ENCODE measurements around the gene RAE1. TPM values are rescaled to one million over a fixed set of nuclear protein-coding genes. Genes with fewer than 3 reads are reported as not detected.

Gene RAE1
- total and polyA plus RNA-seq, 2 donors (not counting 1 experiment from before 2014, with no cell fraction given) = 27.2 to 39.4 TPM

DNA sequence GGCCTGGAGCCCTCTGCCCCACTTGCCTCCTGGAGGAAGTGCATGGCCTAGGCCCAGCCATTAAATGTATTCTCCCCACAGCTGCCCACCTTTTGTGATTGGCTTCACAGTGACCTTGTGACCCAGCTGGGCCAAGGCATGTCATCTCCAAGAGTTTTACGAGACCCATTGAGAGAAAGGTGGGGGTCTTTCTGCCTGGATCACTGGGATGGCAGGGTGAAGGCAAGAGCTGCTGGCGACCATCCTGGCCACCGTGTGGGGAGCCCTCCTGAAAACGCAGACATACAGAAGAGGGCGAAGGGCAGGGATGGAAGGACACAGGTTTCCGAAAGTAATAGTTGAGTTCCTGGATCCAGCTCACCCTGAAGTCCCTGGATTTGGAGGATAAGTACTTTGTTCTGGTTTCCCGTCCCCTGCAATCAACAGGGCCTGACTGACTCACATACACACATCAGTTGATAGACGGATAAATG, 33.7 kb upstream of the RAE1 start:
- H3K79me2 ChIP-seq (ENCODE audit: control insufficient read depth, insufficient read depth, low read length) = no peaks in the 10 kb centered on the region
- H3K4me2 ChIP-seq (ENCODE audit: extremely low read depth, insufficient read depth, low read length) = no peak overlapping the region
- no peak overlapping the region for H3K4me3 ChIP-seq (replicated peaks in 1 of 4; ENCODE audit: control extremely low read depth in 1 of 4, insufficient read depth in 1 of 4, low read depth in 3 of 4, low read length in 4 of 4)
- no peaks in the 10 kb centered on the region for H4K20me1 ChIP-seq (ENCODE audit: control insufficient read depth, extremely low read depth, insufficient read depth, low read length)
- H3K36me3 ChIP-seq (ENCODE audit: control insufficient read depth, insufficient read depth, low read length) = no peaks in the 10 kb centered on the region
- no peaks in the 10 kb centered on the region for H3K27me3 ChIP-seq (ENCODE audit: control insufficient read depth, insufficient read depth, low read length)
- no peak overlapping the region for H3K27ac ChIP-seq (ENCODE audit: insufficient read depth, low read length)
- TF ChIP-seq, protein P1, sequence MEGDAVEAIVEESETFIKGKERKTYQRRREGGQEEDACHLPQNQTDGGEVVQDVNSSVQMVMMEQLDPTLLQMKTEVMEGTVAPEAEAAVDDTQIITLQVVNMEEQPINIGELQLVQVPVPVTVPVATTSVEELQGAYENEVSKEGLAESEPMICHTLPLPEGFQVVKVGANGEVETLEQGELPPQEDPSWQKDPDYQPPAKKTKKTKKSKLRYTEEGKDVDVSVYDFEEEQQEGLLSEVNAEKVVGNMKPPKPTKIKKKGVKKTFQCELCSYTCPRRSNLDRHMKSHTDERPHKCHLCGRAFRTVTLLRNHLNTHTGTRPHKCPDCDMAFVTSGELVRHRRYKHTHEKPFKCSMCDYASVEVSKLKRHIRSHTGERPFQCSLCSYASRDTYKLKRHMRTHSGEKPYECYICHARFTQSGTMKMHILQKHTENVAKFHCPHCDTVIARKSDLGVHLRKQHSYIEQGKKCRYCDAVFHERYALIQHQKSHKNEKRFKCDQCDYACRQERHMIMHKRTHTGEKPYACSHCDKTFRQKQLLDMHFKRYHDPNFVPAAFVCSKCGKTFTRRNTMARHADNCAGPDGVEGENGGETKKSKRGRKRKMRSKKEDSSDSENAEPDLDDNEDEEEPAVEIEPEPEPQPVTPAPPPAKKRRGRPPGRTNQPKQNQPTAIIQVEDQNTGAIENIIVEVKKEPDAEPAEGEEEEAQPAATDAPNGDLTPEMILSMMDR (conservative IDR thresholded peaks at IDR 0.05 in 1 of 2, IDR thresholded peaks at IDR 0.05 in 1 of 2; ENCODE audit: low read depth in 1 of 2, low read length in 2 of 2) = no peak
- no peak for TF ChIP-seq EZH2 (IDR thresholded peaks at IDR 0.05; ENCODE audit: low read length, missing control alignments)
- no peak overlapping the region for H2AFZ ChIP-seq (ENCODE audit: low read length)
- no peak overlapping the region for H3K9ac ChIP-seq (ENCODE audit: insufficient read depth, low read length)
- DNase-seq (ENCODE audit: low read depth in 2 of 2) = no peak
- H3K9me3 ChIP-seq (ENCODE audit: control insufficient read depth, insufficient read depth, low read depth, low read length) = no peaks in the 10 kb centered on the region
- H3K4me1 ChIP-seq (ENCODE audit: control insufficient read depth, extremely low read depth, insufficient read depth, low read length) = no peaks in the 10 kb centered on the region

DNA sequence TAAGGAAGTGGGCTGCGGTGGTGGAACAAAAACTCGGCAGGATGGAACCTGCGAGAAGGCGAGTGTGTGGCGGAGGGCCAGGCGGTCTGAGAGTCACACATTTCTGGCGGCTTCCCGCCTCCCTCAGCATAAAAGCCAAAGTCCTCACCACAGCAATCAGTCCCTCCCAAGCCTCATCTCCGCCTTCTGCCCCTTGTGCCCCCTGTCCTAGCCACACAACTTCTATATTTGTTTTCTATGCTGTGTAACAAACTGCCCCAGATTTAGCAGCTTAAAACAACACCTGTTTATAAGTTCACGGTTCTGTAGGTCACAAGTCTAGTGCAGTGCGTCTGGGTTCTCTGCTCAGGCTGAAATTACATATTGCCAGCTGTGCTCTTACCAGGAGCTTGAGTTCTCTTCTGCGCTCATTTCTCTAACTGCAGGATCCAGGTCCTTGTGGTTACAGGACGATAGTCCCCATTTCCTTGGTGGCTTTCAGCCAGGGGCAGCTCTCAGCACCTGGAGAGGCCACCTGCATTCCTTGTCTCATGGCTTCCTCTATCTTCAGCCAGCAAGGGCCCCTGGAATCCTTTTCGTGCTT, 33.2 kb upstream of the RAE1 start:
- Histone ChIP-seq H3K4me1 (ENCODE audit: control insufficient read depth, extremely low read depth, insufficient read depth, low read length) (no peaks in the 10 kb centered on the region), H3K27ac (ENCODE audit: insufficient read depth, low read length) (no peak overlapping the region), H3K27me3 (ENCODE audit: control insufficient read depth, insufficient read depth, low read length) (no peaks in the 10 kb centered on the region), H3K4me3 (replicated peaks in 1 of 4; ENCODE audit: control extremely low read depth in 1 of 4, insufficient read depth in 1 of 4, low read depth in 3 of 4, low read length in 4 of 4) (no peak overlapping the region), H3K36me3 (ENCODE audit: control insufficient read depth, insufficient read depth, low read length) (no peaks in the 10 kb centered on the region), H3K79me2 (ENCODE audit: control insufficient read depth, insufficient read depth, low read length) (no peaks in the 10 kb centered on the region), H3K4me2 (ENCODE audit: extremely low read depth, insufficient read depth, low read length) (no peak overlapping the region), H2AFZ (ENCODE audit: low read length) (no peak overlapping the region), H3K9ac (ENCODE audit: insufficient read depth, low read length) (no peak overlapping the region), H3K9me3 (ENCODE audit: control insufficient read depth, insufficient read depth, low read depth, low read length) (no peaks in the 10 kb centered on the region), H4K20me1 (ENCODE audit: control insufficient read depth, extremely low read depth, insufficient read depth, low read length) (no peaks in the 10 kb centered on the region)
- TF ChIP-seq, protein P1 (conservative IDR thresholded peaks at IDR 0.05 in 1 of 2, IDR thresholded peaks at IDR 0.05 in 1 of 2; ENCODE audit: low read depth in 1 of 2, low read length in 2 of 2) = no peak
- TF ChIP-seq EZH2 (IDR thresholded peaks at IDR 0.05; ENCODE audit: low read length, missing control alignments) = no peak
- DNase-seq (ENCODE audit: low read depth in 2 of 2) = no peak

DNA sequence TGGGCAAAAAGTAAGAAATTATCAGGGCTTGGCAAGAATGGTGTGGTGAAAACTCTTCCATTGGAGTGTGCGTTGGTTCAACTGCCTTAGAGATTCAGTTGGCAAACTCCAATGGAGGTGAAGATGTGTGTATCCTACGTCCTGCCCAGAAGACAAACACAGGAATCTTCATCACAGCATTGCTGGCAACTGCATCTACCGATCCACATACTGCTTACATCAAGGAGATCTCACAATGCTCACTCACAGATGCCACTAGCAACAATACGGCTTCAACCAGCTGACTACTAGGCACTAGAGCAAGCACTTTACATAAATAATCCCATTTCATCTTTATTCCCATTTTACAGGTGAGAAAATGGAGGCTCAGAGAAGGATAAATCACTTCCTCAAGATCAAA, 31.5 kb upstream of the RAE1 start:
- Histone ChIP-seq H3K79me2 (ENCODE audit: control insufficient read depth, insufficient read depth, low read length) (no peaks in the 10 kb centered on the region), H3K4me1 (ENCODE audit: control insufficient read depth, extremely low read depth, insufficient read depth, low read length) (no peaks in the 10 kb centered on the region), H3K4me2 (ENCODE audit: extremely low read depth, insufficient read depth, low read length) (no peak overlapping the region), H3K9ac (ENCODE audit: insufficient read depth, low read length) (no peak overlapping the region), H3K27me3 (ENCODE audit: control insufficient read depth, insufficient read depth, low read length) (no peaks in the 10 kb centered on the region), H3K27ac (ENCODE audit: insufficient read depth, low read length) (no peak overlapping the region), H2AFZ (ENCODE audit: low read length) (no peak overlapping the region), H3K9me3 (ENCODE audit: control insufficient read depth, insufficient read depth, low read depth, low read length) (no peaks in the 10 kb centered on the region), H4K20me1 (ENCODE audit: control insufficient read depth, extremely low read depth, insufficient read depth, low read length) (no peaks in the 10 kb centered on the region), H3K36me3 (ENCODE audit: control insufficient read depth, insufficient read depth, low read length) (no peaks in the 10 kb centered on the region), H3K4me3 (replicated peaks in 1 of 4; ENCODE audit: control extremely low read depth in 1 of 4, insufficient read depth in 1 of 4, low read depth in 3 of 4, low read length in 4 of 4) (no peak overlapping the region)
- TF ChIP-seq, protein P1 (conservative IDR thresholded peaks at IDR 0.05 in 1 of 2, IDR thresholded peaks at IDR 0.05 in 1 of 2; ENCODE audit: low read depth in 1 of 2, low read length in 2 of 2) = no peak
- no peak for TF ChIP-seq EZH2 (IDR thresholded peaks at IDR 0.05; ENCODE audit: low read length, missing control alignments)
- DNase-seq (ENCODE audit: low read depth in 2 of 2) = no peak

Data from fibroblast of lung (primary cell).